HepG2 (cell line): Measurements from ENCODE around the gene SLC38A8. TPM values are rescaled to one million over a fixed set of nuclear protein-coding genes. Genes with fewer than 3 reads are reported as not detected.
A peak's percentile ranks its signal among the peaks of the same experiment; 100 is the strongest.

Source experiments
- ATAC-seq: fragments of 200-7000 bp; cut with Tn5 transposase; 3 replicates; pipeline ENCODE4 v1.9.1; 2020; ENCODE audit warnings: mild to moderate bottlenecking, moderate library complexity
- BruUV-seq: library from RNA; stranded (reverse); fragments of 400-500 nt; replicated peaks from 2 replicates; lab custom pipeline; 2021; lab: Mats Ljungman, UMichigan
- CTCF ChIA-PET: fragments of 300-600 bp; formaldehyde crosslinking; extraction: SDS; loops from one replicate; lab custom pipeline; 2021; ENCODE audit warnings: low total read pairs, inconsistent platforms, low intra/inter-chr PET ratio; lab: Yijun Ruan, JAX
- POLR2A ChIA-PET: fragments of 350-600 bp; sonication (Branson Sonifier 250); formaldehyde crosslinking; loops from one replicate; lab custom pipeline; 2020; ENCODE audit warnings: antibody characterized with exemption, inconsistent platforms; lab: Yijun Ruan, JAX
- DNase-seq: peaks from one replicate; pipeline ENCODE4 v3.0.0-alpha.2; 2015; ENCODE audit warnings: low spot score
- FAIRE-seq: peaks from 3 replicates; lab custom pipeline; 2011; peaks lifted over from hg19 to GRCh38; lab: Jason Lieb, UNC
- H2AFZ ChIP-seq: one replicate; pipeline ENCODE4 v1.6.1; 2011; ENCODE audit warnings: low read length, inconsistent platforms
- H3K27ac ChIP-seq: fragments of 300-600 bp; 3 replicates; pipeline ENCODE4 v1.8.0; 2011; ENCODE audit warnings: mixed run types, mild to moderate bottlenecking, mixed read lengths, low read length, inconsistent platforms; ENCODE audit not compliant: insufficient read depth; ENCODE audit errors: extremely low read length
- H3K27me3 ChIP-seq, 2 experiments: fragments of 200-600 bp in 1 of 2; 2 replicates in 1 of 2; 3 replicates in 1 of 2; pipeline versions ENCODE4 v1.6.0 to v1.8.0; 2011; ENCODE audit warnings: low read length in 2 of 2, mild to moderate bottlenecking in 2 of 2, moderate library complexity in 2 of 2, inconsistent platforms in 1 of 2; ENCODE audit not compliant: insufficient read depth in 2 of 2, control insufficient read depth in 1 of 2
- H3K36me3 ChIP-seq, 2 experiments: fragments of 200-600 bp in 1 of 2; replicated peaks in 1 of 2; 2 replicates in 1 of 2; 3 replicates in 1 of 2; pipeline versions ENCODE4 v1.5.1 to v1.8.0; 2011; ENCODE audit warnings: low read length in 2 of 2, inconsistent platforms in 1 of 2; ENCODE audit not compliant: insufficient read depth in 2 of 2, control insufficient read depth in 1 of 2
- H3K4me1 ChIP-seq: 2 replicates; pipeline ENCODE4 v1.5.1; 2012; ENCODE audit warnings: low read length, inconsistent platforms; ENCODE audit not compliant: insufficient read depth
- H3K4me2 ChIP-seq: 2 replicates; pipeline ENCODE4 v1.6.0; 2011; ENCODE audit warnings: low read depth, low read length, inconsistent platforms
- H3K4me3 ChIP-seq, 3 experiments: fragments of 200-600 bp in 1 of 3; sonication (generic), shearing (Covaris generic) in 1 of 3; replicated peaks in 1 of 3; 2 replicates each; pipeline ENCODE4 v1.5.1; 2011 to 2016; ENCODE audit warnings: low read length in 3 of 3, inconsistent platforms in 2 of 3, low read depth in 2 of 3, mild to moderate bottlenecking in 2 of 3, control low read depth in 1 of 3, mixed read lengths in 1 of 3; ENCODE audit not compliant: insufficient read depth in 1 of 3
- H3K79me2 ChIP-seq: one replicate; pipeline ENCODE4 v1.6.1; 2011; ENCODE audit warnings: low read length, inconsistent platforms; ENCODE audit not compliant: insufficient read depth
- H3K9ac ChIP-seq: 2 replicates; pipeline ENCODE4 v1.6.0; 2011; ENCODE audit warnings: mild to moderate bottlenecking, low read depth, low read length, inconsistent platforms; ENCODE audit not compliant: insufficient read depth
- H3K9me3 ChIP-seq: 2 replicates; pipeline ENCODE4 v1.5.1; 2012; ENCODE audit warnings: mild to moderate bottlenecking, low read length
- H4K20me1 ChIP-seq: 2 replicates; pipeline ENCODE4 v1.6.0; 2011; ENCODE audit warnings: inconsistent platforms, mild to moderate bottlenecking, low read length, moderate library complexity; ENCODE audit not compliant: insufficient read depth
- NFE2 ChIP-seq: sonication (generic); formaldehyde crosslinking; IDR thresholded peaks from 2 replicates; pipeline ENCODE4 v1.4.0; 2020; ENCODE audit warnings: missing genetic modification reagents
- RBM22 ChIP-seq: fragments of 200-400 bp; formaldehyde crosslinking; optimal IDR thresholded peaks from 2 replicates; pipeline ENCODE3; 2017; ENCODE audit warnings: mild to moderate bottlenecking, low read length, moderate library complexity
- RFX1 ChIP-seq: fragments of 450-650 bp; IDR thresholded peaks from 2 replicates; pipeline ENCODE4 v1.6.1; 2017
- RNF2 ChIP-seq: fragments of 450-650 bp; conservative IDR thresholded peaks from 2 replicates; pipeline ENCODE4 v1.6.1; 2016; ENCODE audit warnings: low read depth
- SP5 ChIP-seq: IDR thresholded peaks from 2 replicates; pipeline ENCODE4 v1.6.1; 2016; ENCODE audit warnings: low read depth, borderline replicate concordance
- TAF1 ChIP-seq: sonication (generic); formaldehyde crosslinking; IDR thresholded peaks from 2 replicates; pipeline ENCODE4 v1.4.0; 2020; ENCODE audit warnings: missing genetic modification reagents
- ZSCAN9 ChIP-seq: IDR thresholded peaks from 2 replicates; pipeline ENCODE4 v1.6.1; 2016; ENCODE audit warnings: borderline replicate concordance
- WGBS: methylation state at CpG from one replicate; pipeline ENCODE4 v1.1.6; 2017; ENCODE audit warnings: low lambda C conversion rate; 5-methylcytosine and 5-hydroxymethylcytosine counted together
- in situ Hi-C: cut with HindIII; loops from 2 replicates; pipeline ENCODE4 v1.10.0; 2017; ENCODE audit warnings: low pct_unique_long_range_greater_than_20kb; ENCODE audit not compliant: extremely low pct_ligation_motif_present
- intact Hi-C: fragments of 100-400 bp; cut with micrococcal nuclease; formaldehyde crosslinking; loops from one replicate; pipeline ENCODE4 v1.10.0; 2022; ENCODE audit not compliant: unreplicated experiment
- polyA plus RNA-seq, 8 experiments: library from polyadenylated mRNA; depleted of rRNA in 3 of 8; stranded (reverse) in 7 of 8; unstranded in 1 of 8; fragments of >200 nt; fragmentation: Illumina TruSeq in 4 of 8; extraction: Trizol in 4 of 8; gene quantifications; 2 replicates each; pipeline versions ENCODE4 v1.2.1 to v1.2.3, GENCODE V29; 2011 to 2016; ENCODE audit warnings: low read depth in 4 of 8, missing spikeins in 1 of 8, mixed read lengths in 1 of 8; ENCODE audit not compliant: insufficient read depth in 1 of 8
- total RNA-seq, 5 experiments: library from RNA; depleted of rRNA; stranded (reverse); fragments of >200 nt; fragmentation: Illumina TruSeq; extraction: Trizol; gene quantifications; 2 replicates each; pipeline ENCODE4 v1.2.3, GENCODE V29; 2016; ENCODE audit warnings: low read depth in 1 of 5
- TF ChIP-seq, protein P1 (sequence below): conservative IDR thresholded peaks from 2 replicates; pipeline ENCODE4 v1.6.1; 2018; ENCODE audit warnings: missing genetic modification reagents

Gene SLC38A8
- total and polyA plus RNA-seq, 2 of the 13 experiments (the other 11 are each of a cell fraction or from before 2014, with no cell fraction given): 0.24 to 0.37 TPM

- no peak overlapping the region for H3K9ac ChIP-seq
- POLR2A ChIA-PET: no interaction called here
- 95% methylated on average over 19 of the region's 19 CpGs for WGBS
- DNase-seq: no peak
- no peaks in the 10 kb centered on the region for H3K4me1 ChIP-seq
- H3K4me2 ChIP-seq: no peak overlapping the region
- H3K9me3 ChIP-seq: no peaks in the 10 kb centered on the region
- no peak for TF ChIP-seq RNF2
- TF ChIP-seq RBM22: peak; percentile 38
- TF ChIP-seq NFE2 (CRISPR knock-in tag): no peak; the same call in 1 of the 2 replicates
- no peak for TF ChIP-seq RFX1
- TF ChIP-seq, protein P1, sequence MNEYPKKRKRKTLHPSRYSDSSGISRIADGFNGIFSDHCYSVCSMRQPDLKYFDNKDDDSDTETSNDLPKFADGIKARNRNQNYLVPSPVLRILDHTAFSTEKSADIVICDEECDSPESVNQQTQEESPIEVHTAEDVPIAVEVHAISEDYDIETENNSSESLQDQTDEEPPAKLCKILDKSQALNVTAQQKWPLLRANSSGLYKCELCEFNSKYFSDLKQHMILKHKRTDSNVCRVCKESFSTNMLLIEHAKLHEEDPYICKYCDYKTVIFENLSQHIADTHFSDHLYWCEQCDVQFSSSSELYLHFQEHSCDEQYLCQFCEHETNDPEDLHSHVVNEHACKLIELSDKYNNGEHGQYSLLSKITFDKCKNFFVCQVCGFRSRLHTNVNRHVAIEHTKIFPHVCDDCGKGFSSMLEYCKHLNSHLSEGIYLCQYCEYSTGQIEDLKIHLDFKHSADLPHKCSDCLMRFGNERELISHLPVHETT: no peak
- CTCF ChIA-PET: no interaction called here
- intact Hi-C loops: no loop called here
- peaks cover 46 to 82% of the 10 kb centered on the region in 2 experiments for H3K36me3 ChIP-seq
- no peaks in the 10 kb centered on the region for H3K27me3 ChIP-seq
- H3K79me2 ChIP-seq: no peaks in the 10 kb centered on the region
- H4K20me1 ChIP-seq: no peaks in the 10 kb centered on the region
- H3K4me3 ChIP-seq: no peak overlapping the region
- no peak overlapping the region for H3K27ac ChIP-seq
- BruUV-seq: no TSS peak
- FAIRE-seq: no peak
- no peak for ATAC-seq
- H2AFZ ChIP-seq: no peak overlapping the region
- in situ Hi-C loops: no loop called here
Observed at GRCh38 chr16:84055801-84056634, 13.4 kb upstream of the SLC38A8 start.

DNA sequence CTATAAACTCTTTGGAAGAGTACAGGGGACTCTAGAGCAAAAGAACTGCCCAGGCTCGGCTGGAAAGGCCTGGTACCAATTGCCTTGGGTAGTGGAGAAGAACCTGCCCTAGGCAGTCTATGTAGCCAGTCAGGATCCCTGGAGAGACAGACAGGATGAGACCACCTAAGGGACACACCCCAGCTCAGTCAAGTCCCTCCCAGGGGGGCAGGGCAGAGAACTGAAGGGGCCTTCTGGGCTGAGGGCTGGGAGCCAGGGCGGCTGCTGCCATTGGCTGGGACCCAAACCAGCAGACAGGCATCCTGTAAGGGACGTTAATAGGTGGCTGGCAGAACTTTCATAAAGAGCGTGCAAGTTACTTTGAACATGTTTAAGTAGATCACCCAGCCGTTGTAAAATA, 12.8 kb upstream of the SLC38A8 start:
- BruUV-seq: no TSS peak
- in situ Hi-C loops: no loop called here

More for the DNA sequence above, 12.8 kb upstream of the SLC38A8 start:
- Histone ChIP-seq H3K79me2 (no peaks in the 10 kb centered on the region), H3K4me2 (no peak overlapping the region), H2AFZ (no peak overlapping the region), H3K36me3 (peaks cover 46 to 76% of the 10 kb centered on the region in 2 experiments), H3K4me3 (no peak overlapping the region), H3K27me3 (no peaks in the 10 kb centered on the region), H4K20me1 (no peaks in the 10 kb centered on the region), H3K9ac (no peak overlapping the region), H3K9me3 (no peaks in the 10 kb centered on the region), H3K4me1 (no peaks in the 10 kb centered on the region), H3K27ac (no peak overlapping the region)
- TF ChIP-seq SP5 (CRISPR knock-in tag): no peak
- TF ChIP-seq TAF1 (CRISPR knock-in tag): no peak
- TF ChIP-seq ZSCAN9 (CRISPR knock-in tag): no peak
- no peak for ATAC-seq
- no peak for DNase-seq
- POLR2A ChIA-PET: no interaction called here
- FAIRE-seq: no peak
- WGBS: 90% methylated on average over 5 of the region's 5 CpGs
- CTCF ChIA-PET: no interaction called here
- intact Hi-C loops: no loop called here
